Dedifferentiated amniotic fluid mesenchymal stem cell (primary cell): Measurements from ENCODE around the gene EPG5.
"Not testable (repeated sequence)": the region's sequence is repeated elsewhere in the genome, so short reads cannot be mapped to it uniquely, and the experiment has no call there.

Source experiments
- DNase-seq: peaks from one replicate; pipeline ENCODE4 v3.0.0-alpha.2; 2016; ENCODE audit errors: extremely low spot score

The EPG5 gene

GRCh38 chr18:45976566-45976965 is 9.4 kb upstream of the EPG5 start:
- DNase-seq = no peak

GRCh38 chr18:45974088-45974536 is 7.0 kb upstream of the EPG5 start:
- DNase-seq = peak; percentile 84

GRCh38 chr18:45964913-45965312 is 2.2 kb downstream of the EPG5 start:
- not testable (repeated sequence) for DNase-seq

GRCh38 chr18:45962866-45963265 is 4.3 kb downstream of the EPG5 start:
- DNase-seq = no peak

GRCh38 chr18:45962461-45962860 is 4.7 kb downstream of the EPG5 start:
- DNase-seq = no peak

- not testable (repeated sequence) for DNase-seq
Observed at GRCh38 chr18:45959484-45959883, 7.6 kb downstream of the EPG5 start.

GRCh38 chr18:45958730-45959129 is 8.4 kb downstream of the EPG5 start:
- DNase-seq = no peak

GRCh38 chr18:45958027-45958426 is 9.1 kb downstream of the EPG5 start:
- no peak for DNase-seq

- DNase-seq = peak; percentile 44
Observed at GRCh38 chr18:45957100-45957499, 10.0 kb downstream of the EPG5 start.

- peak; percentile 87 for DNase-seq
Observed at GRCh38 chr18:45954070-45954934, 12.8 kb downstream of the EPG5 start.

GRCh38 chr18:45951016-45951714 is 16.0 kb downstream of the EPG5 start:
- DNase-seq = peak; percentile 57

- DNase-seq = no peak
Observed at GRCh38 chr18:45945669-45946068, 21.5 kb downstream of the EPG5 start.

- DNase-seq = no peak
Observed at GRCh38 chr18:45940724-45941123, 26.4 kb downstream of the EPG5 start.

- no peak for DNase-seq
Observed at GRCh38 chr18:45939236-45939635, 27.9 kb downstream of the EPG5 start.

- no peak for DNase-seq
Observed at GRCh38 chr18:45938488-45938935, 28.6 kb downstream of the EPG5 start.

- no peak for DNase-seq
Observed at GRCh38 chr18:45935591-45936335, 31.4 kb downstream of the EPG5 start.

- no peak for DNase-seq
Observed at GRCh38 chr18:45932708-45933107, 34.4 kb downstream of the EPG5 start.

- DNase-seq = no peak
Observed at GRCh38 chr18:45930963-45931362, 36.2 kb downstream of the EPG5 start.

- no peak for DNase-seq
Observed at GRCh38 chr18:45926691-45927090, 40.4 kb downstream of the EPG5 start.

GRCh38 chr18:45926085-45926484 is 41.0 kb downstream of the EPG5 start:
- DNase-seq = no peak

- no peak for DNase-seq
Observed at GRCh38 chr18:45923138-45923537, 44.0 kb downstream of the EPG5 start.

GRCh38 chr18:45920367-45920766 is 46.8 kb downstream of the EPG5 start:
- peak; percentile 38 for DNase-seq
